T-cell (primary cell): ENCODE data around the gene SLC16A12. TPM values are rescaled to one million over a fixed set of nuclear protein-coding genes. Genes with fewer than 3 reads are reported as not detected.

Experiments used
- ATAC-seq, 4 experiments: fragments of 200-7000 bp in 3 of 4; fragments of 150-1000 bp in 1 of 4; cut with Tn5 transposase; replicated peaks in 1 of 4; 1 replicate in 3 of 4; 2 replicates in 1 of 4; pipeline ENCODE4 v1.10.0; 2021; ENCODE audit warnings: moderate library complexity in 3 of 4, mild to moderate bottlenecking in 2 of 4, moderate number of reproducible peaks in 1 of 4
- CTCF ChIA-PET, 2 donors: fragments of 300-600 bp; sonication (Branson Sonifier 250); formaldehyde crosslinking; loops; one replicate each; lab custom pipeline; 2022; ENCODE audit warnings: antibody characterized with exemption in 2 of 2; lab: Charles Lee
- POLR2A ChIA-PET, 2 donors: fragments of 300-600 bp; sonication (Branson Sonifier 250); formaldehyde crosslinking; loops; one replicate each; lab custom pipeline; 2022; ENCODE audit warnings: antibody characterized with exemption in 2 of 2; lab: Charles Lee
- DNase-seq, 35 experiments: peaks; one replicate each; pipeline versions ENCODE4 v3.0.0 to v3.0.0-alpha.2; 2013 to 2023
- H3K27ac ChIP-seq: one replicate; pipeline ENCODE4 v1.5.1; 2013; ENCODE audit warnings: low read length
- H3K27me3 ChIP-seq, 2 experiments: replicated peaks in 1 of 2; 1 replicate in 1 of 2; 2 replicates in 1 of 2; pipeline versions ENCODE4 v1.6.1 to v1.7.0; 2013; ENCODE audit warnings: low read length in 1 of 2, mixed read lengths in 1 of 2; ENCODE audit not compliant: control insufficient read depth in 2 of 2, insufficient read depth in 2 of 2; ENCODE audit errors: extremely low read depth in 1 of 2
- H3K36me3 ChIP-seq, 2 donors: 1 replicate in 1 of 2; 2 replicates in 1 of 2; pipeline versions ENCODE4 v1.6.1 to v1.7.0; 2013; ENCODE audit warnings: low read length in 1 of 2; ENCODE audit not compliant: control insufficient read depth in 2 of 2, insufficient read depth in 1 of 2; ENCODE audit errors: extremely low read depth in 1 of 2
- H3K4me1 ChIP-seq, 2 experiments: 1 replicate in 1 of 2; 2 replicates in 1 of 2; pipeline versions ENCODE4 v1.6.1 to v1.7.0; 2013; ENCODE audit warnings: low read length in 2 of 2, mixed read lengths in 1 of 2; ENCODE audit not compliant: insufficient read depth in 2 of 2, control insufficient read depth in 1 of 2; ENCODE audit errors: extremely low read depth in 1 of 2
- H3K4me3 ChIP-seq, 2 donors: 1 replicate in 1 of 2; 2 replicates in 1 of 2; pipeline versions ENCODE4 v1.5.1 to v1.7.0; 2013; ENCODE audit warnings: mild to moderate bottlenecking in 2 of 2, low read length in 1 of 2, moderate library complexity in 1 of 2; ENCODE audit not compliant: control insufficient read depth in 1 of 2; ENCODE audit errors: extremely low read depth in 1 of 2
- H3K9me3 ChIP-seq: 2 replicates; pipeline ENCODE4 v1.7.0; 2013
- H3K27ac Mint-ChIP-seq, 2 donors: one replicate each; pipeline ENCODE4 v1.8.0; 2020 to 2021; ENCODE audit warnings: mild to moderate bottlenecking in 2 of 2, mixed read lengths in 2 of 2
- H3K27me3 Mint-ChIP-seq, 2 donors: one replicate each; pipeline ENCODE4 v1.8.0; 2021 to 2022; ENCODE audit warnings: mixed read lengths in 2 of 2
- H3K36me3 Mint-ChIP-seq: one replicate; pipeline ENCODE4 v1.8.0; 2021; ENCODE audit warnings: mixed read lengths
- H3K4me1 Mint-ChIP-seq, 3 donors: one replicate each; pipeline ENCODE4 v1.8.0; 2020 to 2022; ENCODE audit warnings: mixed read lengths in 3 of 3, mild to moderate bottlenecking in 1 of 3
- H3K4me3 Mint-ChIP-seq, 3 donors: one replicate each; pipeline ENCODE4 v1.8.0; 2020 to 2022; ENCODE audit warnings: mild to moderate bottlenecking in 3 of 3, mixed read lengths in 3 of 3, moderate library complexity in 3 of 3
- H3K9me3 Mint-ChIP-seq, 3 donors: one replicate each; pipeline ENCODE4 v1.8.0; 2020 to 2022; ENCODE audit warnings: mixed read lengths in 3 of 3
- WGBS: methylation state at CpG from one replicate; pipeline ENCODE4 v1.1.5; 2013; ENCODE audit warnings: missing lambda C conversion rate; ENCODE audit not compliant: insufficient coverage; 5-methylcytosine and 5-hydroxymethylcytosine counted together
- total RNA-seq, 35 experiments: library from RNA in 6 of 35; stranded (reverse) in 6 of 35; fragments of 120-200 nt in 1 of 35; gene quantifications; one replicate each; pipeline versions ENCODE4 v1.2.1 to v1.2.4 and lab custom pipeline; 2013 to 2026

Gene SLC16A12
- total RNA-seq, 5 donors from 2014 or later (not counting 1 experiment from before 2014, with no cell fraction given) = not detected

DNA sequence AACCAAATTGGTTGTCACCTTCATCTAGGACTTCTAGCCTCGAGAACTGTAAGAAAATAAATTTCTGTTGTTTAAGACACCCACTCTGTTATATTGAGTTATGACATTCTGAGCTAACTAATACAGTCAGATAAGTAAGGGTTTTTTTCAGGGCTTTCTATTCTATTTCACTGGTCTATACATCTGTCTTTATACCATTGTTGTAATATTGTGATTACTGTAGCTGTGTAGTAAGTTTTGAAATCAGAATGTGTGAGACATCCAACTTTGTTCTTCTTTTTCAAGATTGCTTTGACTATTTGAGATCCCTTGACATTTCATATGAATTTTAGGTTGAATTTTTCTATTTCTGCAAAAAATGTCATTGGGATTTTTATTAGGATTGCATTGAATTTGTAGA lies 135.4 kb downstream of the SLC16A12 start:
- ATAC-seq = no peak
- POLR2A ChIA-PET = interaction anchor here (0.6 kb wide), 2 partner anchors 17 to 88 kb away, joined by 3 read pairs; no protein-coding TSS in a partner anchor
- Mint-ChIP-seq H3K4me3 (no peak overlapping the region), H3K4me1 (peaks cover 44 to 60% (median 48%) of the 10 kb centered on the region in 3 donors), H3K27ac (no peak overlapping the region), H3K36me3 (peaks cover 73% of the 10 kb centered on the region), H3K9me3 (no peaks in the 10 kb centered on the region), H3K27me3 (no peaks in the 10 kb centered on the region)
- no peak for DNase-seq
- H3K4me3 ChIP-seq = no peak overlapping the region
- no peaks in the 10 kb centered on the region for H3K9me3 ChIP-seq
- WGBS = no CpG with 5 or more reads among the region's 1 CpG
- CTCF ChIA-PET = no interaction called here
- no peak overlapping the region for H3K27ac ChIP-seq
- H3K36me3 ChIP-seq = peaks cover 3 to 9% of the 10 kb centered on the region in 2 donors
- no peaks in the 10 kb centered on the region for H3K27me3 ChIP-seq
- H3K4me1 ChIP-seq = peaks cover 0 to 2% of the 10 kb centered on the region in 2 experiments

DNA sequence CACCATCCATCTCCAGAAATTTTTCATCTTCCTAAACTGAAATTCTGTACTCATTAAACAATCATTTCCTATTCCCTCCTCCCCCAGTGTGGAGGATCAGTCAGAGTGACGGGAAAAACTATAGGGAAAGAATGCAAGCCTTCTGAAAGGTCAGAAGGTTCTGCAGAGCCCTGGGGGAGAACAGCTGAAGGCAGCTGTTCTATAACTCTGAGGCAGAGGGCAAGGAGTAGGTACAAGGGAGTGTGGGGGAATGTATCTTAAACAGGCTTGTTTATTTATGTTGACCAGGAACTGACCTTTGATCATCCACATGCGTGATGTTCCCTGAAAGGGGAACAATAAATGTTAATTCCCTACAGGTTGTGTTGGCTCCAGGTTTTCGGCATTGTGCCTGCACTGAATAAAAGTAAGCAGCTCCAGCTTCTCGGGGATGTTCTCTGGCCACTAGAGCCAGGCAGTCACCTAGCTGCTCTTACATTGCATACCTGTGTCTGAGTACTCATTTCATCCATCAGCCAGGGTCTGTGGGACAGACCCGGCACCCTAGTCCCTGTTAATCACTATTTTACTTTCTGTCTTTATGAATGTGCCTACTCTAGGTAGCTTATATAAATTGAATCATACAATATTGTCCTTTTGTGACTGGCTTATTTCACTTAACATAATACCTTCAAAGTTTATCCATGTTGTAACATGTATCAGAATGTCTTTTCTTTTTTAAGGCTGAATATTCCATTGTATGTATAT lies 137.2 kb downstream of the SLC16A12 start:
- CTCF ChIA-PET = interaction anchor here in 1 of 2 donors (0.6 kb wide), 1 partner anchor 16 kb away, joined by 3 read pairs; the partner anchor contains the start of gene IFIT5
- H3K4me3 Mint-ChIP-seq = no peak overlapping the region
- Histone ChIP-seq H3K4me3 (no peak overlapping the region), H3K4me1 (peaks cover 4 to 7% of the 10 kb centered on the region in 2 experiments), H3K36me3 (peaks cover 0 to 6% of the 10 kb centered on the region in 2 donors), H3K27me3 (no peaks in the 10 kb centered on the region), H3K27ac (no peak overlapping the region), H3K9me3 (no peaks in the 10 kb centered on the region)
- DNase-seq = no peak
- no peaks in the 10 kb centered on the region for H3K9me3 Mint-ChIP-seq
- peak overlapping the region; percentile 27 to 28 for H3K27ac Mint-ChIP-seq
- H3K36me3 Mint-ChIP-seq = peaks cover 61% of the 10 kb centered on the region
- POLR2A ChIA-PET = no interaction called here
- 100% methylated on average over 2 of the region's 5 CpGs for WGBS
- no peak for ATAC-seq
- H3K27me3 Mint-ChIP-seq = no peaks in the 10 kb centered on the region
- peaks cover 56 to 73% (median 57%) of the 10 kb centered on the region in 3 donors for H3K4me1 Mint-ChIP-seq

DNA sequence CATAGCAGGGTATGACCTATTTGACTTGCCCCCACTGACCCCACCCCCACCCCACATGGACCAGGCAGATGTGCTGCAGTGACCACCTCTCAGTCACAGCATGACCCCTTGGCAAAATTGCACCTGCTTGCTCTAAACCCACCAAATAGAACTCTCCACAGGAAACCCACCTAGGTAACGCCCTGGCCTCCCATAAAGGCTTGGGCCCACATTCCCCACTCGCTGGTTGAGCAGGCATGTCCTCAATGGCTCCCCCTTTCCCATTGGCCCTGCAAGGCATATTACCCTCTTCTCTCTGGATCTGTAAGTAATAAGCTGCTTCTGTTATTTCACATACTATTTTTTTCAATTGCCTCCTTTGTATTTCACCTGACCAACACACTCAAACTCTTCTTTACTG lies 140.3 kb downstream of the SLC16A12 start:
- Histone ChIP-seq H3K36me3 (no peaks in the 10 kb centered on the region), H3K27me3 (no peaks in the 10 kb centered on the region), H3K4me1 (peaks cover 10 to 15% of the 10 kb centered on the region in 2 experiments), H3K9me3 (no peaks in the 10 kb centered on the region), H3K27ac (no peak overlapping the region), H3K4me3 (no peak overlapping the region)
- POLR2A ChIA-PET = no interaction called here
- WGBS = 88% methylated on average over 2 of the region's 2 CpGs
- H3K4me1 Mint-ChIP-seq = peaks cover 53 to 77% (median 65%) of the 10 kb centered on the region in 3 donors
- H3K27ac Mint-ChIP-seq = no peak overlapping the region
- peak overlapping the region; percentile 3 to 46 (median 28) for H3K4me3 Mint-ChIP-seq
- H3K9me3 Mint-ChIP-seq = no peaks in the 10 kb centered on the region
- peaks cover 38% of the 10 kb centered on the region for H3K36me3 Mint-ChIP-seq
- CTCF ChIA-PET = interaction anchor here in 1 of 2 donors (0.6 kb wide), 1 partner anchor 99 kb away, joined by 3 read pairs; no protein-coding TSS in a partner anchor
- ATAC-seq = no peak
- no peak for DNase-seq
- no peaks in the 10 kb centered on the region for H3K27me3 Mint-ChIP-seq

DNA sequence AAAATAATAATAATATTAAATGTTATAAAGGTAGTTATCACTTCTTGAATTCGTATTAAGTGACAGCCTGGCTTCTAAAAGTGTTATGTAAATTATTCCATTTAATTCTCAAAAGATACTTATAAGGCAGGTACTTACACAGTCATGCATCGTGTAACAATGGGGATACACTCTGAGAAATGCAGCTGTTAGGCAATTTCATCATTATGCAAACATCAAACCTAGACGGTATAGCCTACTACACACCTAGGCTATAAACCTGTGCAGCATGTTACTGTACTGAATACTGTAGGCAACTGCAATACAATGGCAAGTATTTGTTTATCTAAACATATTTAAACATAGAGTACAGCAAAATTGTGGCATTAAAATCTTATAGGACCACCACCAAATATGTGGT lies 141.5 kb downstream of the SLC16A12 start:
- H3K27me3 Mint-ChIP-seq = no peaks in the 10 kb centered on the region
- ATAC-seq (no peak), DNase-seq (no peak)
- peaks cover 27% of the 10 kb centered on the region for H3K36me3 Mint-ChIP-seq
- peak overlapping the region in 1 of 2 donors; percentile 31 for H3K27ac Mint-ChIP-seq
- H3K4me3 Mint-ChIP-seq = peak overlapping the region; percentile 80 to 90 (median 83)
- CTCF ChIA-PET = interaction anchor here in 1 of 2 donors (0.7 to 3.0 kb wide), 2 partner anchors 21 to 147 kb away, joined by 3 to 29 read pairs; partner anchors contain the start of gene IFIT5
- Histone ChIP-seq H3K4me1 (peaks cover 10 to 15% of the 10 kb centered on the region in 2 experiments), H3K9me3 (no peaks in the 10 kb centered on the region), H3K27ac (no peak overlapping the region), H3K36me3 (no peaks in the 10 kb centered on the region), H3K4me3 (no peak overlapping the region), H3K27me3 (no peaks in the 10 kb centered on the region)
- POLR2A ChIA-PET = interaction anchor here in 1 of 2 donors (0.7 kb wide), 1 partner anchor 89 kb away, joined by 4 read pairs; no protein-coding TSS in a partner anchor
- H3K9me3 Mint-ChIP-seq = no peaks in the 10 kb centered on the region
- peaks cover 43 to 64% (median 54%) of the 10 kb centered on the region in 3 donors for H3K4me1 Mint-ChIP-seq
- WGBS = no CpG with 5 or more reads among the region's 3 CpGs

DNA sequence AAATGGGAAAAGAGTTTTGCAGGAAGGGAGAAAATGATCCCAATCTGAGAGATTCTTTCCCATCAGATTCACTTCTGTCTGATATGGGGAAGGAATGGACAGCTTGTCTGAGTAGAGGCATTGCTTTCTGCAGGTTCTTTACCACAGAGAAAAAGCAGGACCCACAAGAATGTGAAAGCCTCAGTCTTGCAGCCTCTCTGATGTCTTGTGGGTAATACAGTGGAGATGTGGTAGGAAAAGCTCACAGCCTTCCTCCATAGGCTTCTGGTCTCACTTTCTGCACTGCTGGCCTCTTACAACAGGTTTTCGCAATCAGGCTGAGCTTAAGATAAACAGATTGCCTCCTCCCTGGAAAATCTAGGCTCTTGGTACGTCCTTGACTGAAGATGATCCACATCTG lies 142.4 kb downstream of the SLC16A12 start:
- ATAC-seq (peak in 3 of 4 experiments; percentile 29 to 38 (median 37)), DNase-seq (peak in 1 of 35 experiments; percentile 34)
- ChIA-PET CTCF (interaction anchor here (0.6 to 3.0 kb wide), 10 partner anchors 10 to 309 kb away, joined by 3 to 29 read pairs (median 6); partner anchors contain the start of genes LIPA (in 2 of the 2), IFIT2 (in 1 of the 2) and IFIT5 (in 1 of the 2)), POLR2A (interaction anchor here (0.5 to 2.4 kb wide), 8 partner anchors 21 to 1770 kb away, joined by 3 to 37 read pairs (median 6); partner anchors contain the start of genes IFIT5 (in 2 of the 2), IFIT2 (in 1 of the 2) and LIPA (in 1 of the 2))
- Mint-ChIP-seq H3K27me3 (no peaks in the 10 kb centered on the region), H3K36me3 (peaks cover 19% of the 10 kb centered on the region), H3K27ac (peak overlapping the region; percentile 90 to 94), H3K4me1 (peaks cover 34 to 55% (median 48%) of the 10 kb centered on the region in 3 donors), H3K9me3 (no peaks in the 10 kb centered on the region), H3K4me3 (peak overlapping the region; percentile 80 to 90 (median 83))
- H3K36me3 ChIP-seq = no peaks in the 10 kb centered on the region
- peak overlapping the region; percentile 78 to 79 for H3K4me3 ChIP-seq
- peaks cover 10 to 15% of the 10 kb centered on the region in 2 experiments for H3K4me1 ChIP-seq
- H3K9me3 ChIP-seq = no peaks in the 10 kb centered on the region
- WGBS = 67% methylated on average over 2 of the region's 2 CpGs
- H3K27ac ChIP-seq = peak overlapping the region; percentile 91
- no peaks in the 10 kb centered on the region for H3K27me3 ChIP-seq
